ENCODE data around the gene HECTD3.

Gene HECTD3

GRCh38 chr1:45010855-45011811 is at the start of gene HECTD3:
Gene HECTD3 (minus strand): TSS chr1:45011324. CDS start chr1:45011257, 67 bp downstream.
- DNase-seq, result peak; percentile 86

GRCh38 chr1:45059829-45060228 is 48.7 kb upstream of the HECTD3 start:
- no peak for DNase-seq

- no peak for DNase-seq
Observed at GRCh38 chr1:45057542-45057941, 46.4 kb upstream of the HECTD3 start.

GRCh38 chr1:45051005-45051772 is 40.1 kb upstream of the HECTD3 start:
- DNase-seq, result no peak

- DNase-seq, result no peak
Observed at GRCh38 chr1:45047032-45047431, 35.9 kb upstream of the HECTD3 start.

- DNase-seq, result no peak
Observed at GRCh38 chr1:45044916-45045315, 33.8 kb upstream of the HECTD3 start.

- DNase-seq, result no peak
Observed at GRCh38 chr1:45043094-45043493, 32.0 kb upstream of the HECTD3 start.

GRCh38 chr1:45040297-45040696 is 29.2 kb upstream of the HECTD3 start:
- DNase-seq, result no peak

- no peak for DNase-seq
Observed at GRCh38 chr1:45038661-45039364, 27.7 kb upstream of the HECTD3 start.

GRCh38 chr1:45038240-45038639 is 27.1 kb upstream of the HECTD3 start:
- DNase-seq, result no peak

GRCh38 chr1:45037456-45037855 is 26.3 kb upstream of the HECTD3 start:
- DNase-seq, result no peak

GRCh38 chr1:45035631-45036301 is 24.6 kb upstream of the HECTD3 start:
- DNase-seq, result no peak

GRCh38 chr1:45033356-45033755 is 22.2 kb upstream of the HECTD3 start:
- DNase-seq, result no peak

- DNase-seq, result no peak
Observed at GRCh38 chr1:45032837-45033236, 21.7 kb upstream of the HECTD3 start.

GRCh38 chr1:45026446-45026845 is 15.3 kb upstream of the HECTD3 start:
- DNase-seq, result no peak

- DNase-seq, result no peak
Observed at GRCh38 chr1:45023663-45024062, 12.5 kb upstream of the HECTD3 start.

GRCh38 chr1:45018599-45019230 is 7.6 kb upstream of the HECTD3 start:
- DNase-seq, result peak; percentile 9

GRCh38 chr1:45016767-45017166 is 5.6 kb upstream of the HECTD3 start:
- no peak for DNase-seq

- no peak for DNase-seq
Observed at GRCh38 chr1:45016090-45016697, 5.1 kb upstream of the HECTD3 start.

- DNase-seq, result no peak
Observed at GRCh38 chr1:45015683-45016082, 4.6 kb upstream of the HECTD3 start.

- peak; percentile 58 for DNase-seq
Observed at GRCh38 chr1:45014321-45015028, 3.4 kb upstream of the HECTD3 start.
